Activated CD4-positive, CD25-positive, alpha-beta regulatory T cell treated with anti-CD3 and anti-CD28 coated beads, Interleukin-2, amount 50 U/mL, for 16 hours (primary cell): Measurements from ENCODE around the gene IRF2BP1.

Experiments used
- DNase-seq: peaks from one replicate; pipeline ENCODE4 v3.0.0-alpha.2; 2020; ENCODE audit warnings: low read depth, low spot score

IRF2BP1 gene, protein sequence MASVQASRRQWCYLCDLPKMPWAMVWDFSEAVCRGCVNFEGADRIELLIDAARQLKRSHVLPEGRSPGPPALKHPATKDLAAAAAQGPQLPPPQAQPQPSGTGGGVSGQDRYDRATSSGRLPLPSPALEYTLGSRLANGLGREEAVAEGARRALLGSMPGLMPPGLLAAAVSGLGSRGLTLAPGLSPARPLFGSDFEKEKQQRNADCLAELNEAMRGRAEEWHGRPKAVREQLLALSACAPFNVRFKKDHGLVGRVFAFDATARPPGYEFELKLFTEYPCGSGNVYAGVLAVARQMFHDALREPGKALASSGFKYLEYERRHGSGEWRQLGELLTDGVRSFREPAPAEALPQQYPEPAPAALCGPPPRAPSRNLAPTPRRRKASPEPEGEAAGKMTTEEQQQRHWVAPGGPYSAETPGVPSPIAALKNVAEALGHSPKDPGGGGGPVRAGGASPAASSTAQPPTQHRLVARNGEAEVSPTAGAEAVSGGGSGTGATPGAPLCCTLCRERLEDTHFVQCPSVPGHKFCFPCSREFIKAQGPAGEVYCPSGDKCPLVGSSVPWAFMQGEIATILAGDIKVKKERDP

DNA sequence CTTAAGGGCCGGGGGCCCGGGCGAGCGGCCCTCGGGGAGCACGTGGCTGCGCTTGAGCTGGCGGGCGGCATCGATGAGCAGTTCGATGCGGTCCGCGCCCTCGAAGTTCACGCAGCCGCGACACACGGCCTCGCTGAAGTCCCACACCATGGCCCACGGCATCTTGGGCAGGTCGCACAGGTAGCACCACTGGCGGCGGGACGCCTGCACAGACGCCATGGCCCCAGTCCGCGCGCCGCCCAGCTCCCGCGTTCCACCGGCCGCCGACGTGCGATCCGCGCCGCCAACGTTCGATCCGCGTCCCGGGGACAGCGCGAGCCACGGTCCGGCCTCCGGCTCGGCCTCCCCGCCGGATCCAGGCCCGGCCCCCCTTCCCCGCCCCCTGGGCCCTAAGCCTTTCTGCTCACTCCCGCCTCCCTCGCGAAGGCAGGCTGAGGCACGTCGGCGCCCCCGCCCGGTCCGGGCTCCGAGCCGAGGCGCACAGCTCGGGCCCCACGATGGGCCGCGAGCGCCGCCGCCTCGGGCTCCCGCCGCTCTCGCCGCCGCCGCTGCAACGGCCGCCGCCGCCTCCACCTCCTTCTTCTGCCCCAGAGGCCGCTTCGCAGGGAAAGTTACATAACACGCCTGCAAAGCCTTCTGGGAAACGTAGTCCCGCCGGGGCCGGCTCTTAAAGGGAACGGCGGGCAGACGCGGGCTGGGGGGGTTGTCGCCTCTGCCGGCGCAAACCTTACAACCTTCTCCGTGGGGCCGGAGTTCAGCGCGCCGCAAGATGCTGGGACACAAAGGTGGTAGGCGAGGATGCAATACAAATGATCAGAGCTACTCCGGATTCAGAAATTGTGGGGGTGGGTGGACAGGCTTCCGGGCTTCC is at the start of gene IRF2BP1:
Gene IRF2BP1 (minus strand): TSS at position 586 of the 871 bp plus-strand sequence. CDS start 367 bp downstream, at position 219.
- peak; percentile 80 for DNase-seq

DNA sequence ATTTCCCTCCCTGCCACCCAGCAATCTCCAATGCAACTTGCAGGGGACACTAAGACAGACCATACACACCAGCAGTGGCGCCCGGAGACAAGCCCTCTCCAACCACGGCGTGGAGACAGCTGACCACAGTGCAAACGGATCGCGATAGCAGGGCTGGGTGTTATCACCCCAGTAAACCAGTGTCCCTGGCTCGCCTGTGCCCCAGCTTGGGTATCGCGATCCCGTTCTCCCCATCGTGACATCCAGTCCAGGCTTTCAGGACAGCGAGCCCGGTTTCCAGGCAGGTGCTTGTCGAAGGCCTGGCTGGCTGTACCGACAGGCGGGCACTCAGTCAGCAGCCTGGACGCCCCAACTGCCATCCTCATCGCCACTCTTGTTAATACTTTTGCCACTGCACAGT is 49.3 kb upstream of the IRF2BP1 start:
- DNase-seq = no peak

DNA sequence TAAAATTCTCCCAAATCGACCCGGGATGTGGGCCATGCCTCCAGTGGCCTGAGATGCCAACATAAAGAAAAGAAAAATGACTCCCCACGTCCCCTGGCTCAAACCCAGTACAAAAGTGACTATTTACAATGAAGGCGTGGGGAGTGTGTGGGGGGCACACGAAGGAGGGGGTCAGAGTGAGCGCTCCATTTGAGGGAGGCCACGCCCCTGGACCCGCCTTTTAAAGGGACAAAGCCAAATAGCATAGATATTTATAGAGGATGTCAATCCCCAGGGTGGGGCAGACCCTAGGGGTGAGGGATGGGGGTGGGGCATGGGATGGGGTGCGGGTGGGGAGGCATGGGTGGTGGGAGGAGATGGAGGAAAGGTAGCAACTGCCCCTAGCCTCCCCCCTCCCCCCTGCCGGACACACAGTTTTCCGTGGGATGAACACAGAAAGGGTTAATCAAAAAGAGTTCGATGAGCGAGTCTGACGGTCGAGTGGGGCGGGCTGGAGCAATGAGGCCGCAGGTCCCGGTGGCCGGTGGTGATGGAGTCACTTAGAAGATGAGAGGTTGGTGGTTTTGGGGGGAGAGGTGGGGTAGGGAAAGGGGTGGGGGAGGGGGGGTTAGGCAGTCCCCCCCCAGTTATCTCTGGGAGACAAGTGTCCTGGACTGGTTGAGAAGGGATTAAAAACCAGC is 48.8 kb upstream of the IRF2BP1 start:
- no peak for DNase-seq

DNA sequence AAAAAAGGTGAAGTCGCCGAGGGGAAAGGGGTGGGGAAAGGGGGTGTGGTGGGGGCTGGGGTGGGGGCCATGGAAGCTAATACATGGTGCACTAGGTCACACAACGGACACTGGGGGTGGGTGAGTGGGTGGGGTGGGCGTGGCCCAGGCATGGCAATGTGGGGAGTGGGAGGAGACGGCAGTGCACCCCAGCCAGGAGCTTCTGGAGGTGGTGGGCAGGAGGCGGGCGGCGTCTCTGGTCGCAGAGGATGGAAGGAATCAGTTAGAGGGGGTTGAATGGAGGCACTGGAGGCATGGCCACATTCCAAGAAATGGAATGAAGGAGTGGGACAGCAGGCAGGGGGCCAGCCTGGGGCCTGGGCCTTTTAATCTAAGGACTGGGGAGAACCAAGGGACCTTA is 47.8 kb upstream of the IRF2BP1 start:
- DNase-seq = no peak

DNA sequence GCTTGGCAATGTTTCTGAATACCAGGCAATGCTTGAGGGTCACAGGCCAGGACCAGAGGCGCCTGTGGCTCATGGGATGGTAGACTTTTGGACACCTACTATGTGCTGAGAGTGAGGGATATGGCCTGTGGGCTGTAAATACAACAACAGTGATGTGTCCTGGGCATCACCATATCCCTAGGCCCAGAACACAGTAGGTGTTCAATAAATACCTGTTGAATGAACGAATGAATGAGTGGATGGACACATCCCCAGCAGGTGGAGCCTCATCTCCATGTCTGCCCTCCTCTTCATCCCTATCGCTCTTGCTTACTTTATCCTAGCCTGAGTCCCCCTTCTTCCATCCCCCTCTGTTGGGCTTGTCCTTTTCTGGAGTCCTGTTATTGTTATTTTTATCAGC is 45.1 kb upstream of the IRF2BP1 start:
- no peak for DNase-seq

DNA sequence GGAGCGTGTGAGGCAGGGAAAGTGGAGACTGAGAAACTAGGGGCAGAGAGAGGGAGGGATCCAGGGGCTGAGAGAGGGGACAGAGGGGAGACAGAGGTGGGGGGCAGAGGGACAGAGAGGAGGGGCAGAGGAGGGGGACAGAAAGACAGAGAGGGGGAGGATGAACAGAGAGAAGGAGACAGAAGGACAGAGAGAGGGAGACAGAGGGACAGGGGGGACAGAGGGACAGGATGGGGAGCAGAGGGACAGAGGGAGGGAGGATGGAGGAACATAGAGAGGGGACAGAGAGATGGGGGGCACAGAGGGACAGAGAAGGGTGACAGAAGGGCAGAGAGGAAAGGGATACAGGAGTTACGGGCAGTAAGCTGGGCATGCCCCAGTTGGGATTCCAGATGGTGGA is 43.3 kb upstream of the IRF2BP1 start:
- DNase-seq = no peak

DNA sequence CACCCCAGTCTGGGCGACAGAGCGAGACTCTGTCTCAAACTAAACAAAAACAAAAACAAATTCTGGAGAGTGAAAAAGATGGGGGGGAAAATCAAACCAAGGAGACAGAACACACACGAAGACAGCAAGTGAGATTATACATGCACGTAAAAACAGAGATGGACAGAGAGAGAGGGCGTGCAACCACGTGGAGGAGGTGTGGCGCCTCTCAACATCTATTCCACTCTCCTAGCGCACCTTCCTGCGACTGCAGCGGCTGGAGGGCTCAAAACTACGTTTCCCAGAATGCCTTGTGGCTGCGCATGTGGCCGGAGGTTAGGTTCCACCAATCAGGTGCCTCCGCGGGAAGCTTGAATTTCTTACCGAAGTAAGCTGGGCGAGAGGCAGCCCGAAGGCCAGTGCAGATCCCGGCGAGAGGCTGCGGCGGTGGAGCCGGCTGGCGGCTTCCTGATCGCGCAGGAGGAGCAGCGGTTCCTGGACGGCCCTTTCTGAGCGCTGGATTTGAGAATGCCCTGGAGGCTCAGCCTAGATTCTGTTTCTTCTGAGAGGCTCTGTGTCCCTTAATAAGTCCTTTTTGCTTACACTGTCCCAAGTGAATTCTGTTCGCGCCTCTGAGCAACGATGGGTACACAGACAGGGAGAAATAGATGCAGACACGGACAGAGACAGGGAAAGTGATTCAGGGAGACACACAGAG is 41.8 kb upstream of the IRF2BP1 start:
- peak; percentile 72 for DNase-seq

DNA sequence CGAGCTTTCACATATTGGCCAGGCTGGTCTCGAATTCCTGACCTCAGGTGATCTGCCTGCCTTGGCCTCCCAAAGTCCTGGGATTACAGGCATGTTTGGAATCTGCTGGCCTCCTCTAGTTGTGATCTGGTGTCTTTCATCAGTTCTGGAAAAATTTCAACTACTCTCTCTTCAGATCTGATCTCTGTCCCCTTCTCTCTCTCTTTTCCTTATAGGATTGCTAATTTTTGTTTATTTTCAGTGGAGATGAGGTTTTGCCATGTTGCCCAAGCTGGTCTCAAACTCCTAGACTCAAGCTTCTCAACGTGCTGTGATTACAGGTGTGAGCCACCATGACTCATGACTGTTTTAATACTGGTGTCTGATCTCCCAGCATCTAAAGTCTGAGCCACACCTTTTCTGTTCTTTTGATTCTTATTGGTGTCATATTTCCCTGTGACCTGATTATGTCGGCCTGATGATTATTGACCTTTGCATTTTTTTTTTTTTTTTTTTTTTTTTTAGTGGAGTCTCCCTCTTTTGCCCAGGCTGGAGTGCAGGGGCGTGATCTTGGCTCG is 39.0 kb upstream of the IRF2BP1 start:
- no peak for DNase-seq

DNA sequence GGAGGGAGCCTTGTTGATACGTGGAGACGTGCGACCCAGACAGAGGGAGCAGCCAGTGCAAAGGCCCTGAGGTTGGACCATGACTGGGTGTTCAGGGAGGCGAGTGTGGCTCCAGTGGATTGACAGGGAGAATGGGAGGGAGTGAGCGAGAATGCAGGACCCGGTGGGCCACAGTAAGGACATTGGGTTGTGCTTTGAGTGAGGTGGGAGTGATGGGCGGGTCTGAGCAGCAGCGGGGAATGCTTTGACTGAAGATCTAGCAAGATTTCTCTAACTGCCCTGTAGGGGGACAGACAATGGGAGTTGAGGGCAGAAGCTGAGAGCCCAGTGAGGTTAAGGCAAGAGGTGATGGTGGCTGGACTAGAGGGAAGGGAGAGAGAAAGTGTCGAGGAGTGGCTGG is 36.3 kb upstream of the IRF2BP1 start:
- no peak for DNase-seq

DNA sequence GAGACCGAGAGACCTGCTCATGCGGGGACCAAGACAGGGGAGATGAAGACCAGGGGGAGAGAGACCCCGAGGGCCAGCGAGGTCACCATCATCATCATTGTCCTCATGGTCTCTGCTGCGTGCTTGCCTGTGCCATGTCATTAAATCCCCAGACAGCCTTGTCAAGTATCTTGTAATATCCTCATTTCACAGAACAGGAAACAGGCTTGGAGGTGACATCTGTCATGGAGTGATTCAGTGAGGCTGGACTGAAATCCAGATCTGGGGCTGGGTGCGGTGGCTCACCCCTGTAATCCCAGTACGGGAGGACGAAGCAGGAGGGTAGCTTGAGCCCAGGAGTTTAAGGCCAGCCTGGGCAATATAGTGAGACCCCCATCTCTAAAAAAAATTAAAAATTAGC is 34.5 kb upstream of the IRF2BP1 start:
- no peak for DNase-seq

DNA sequence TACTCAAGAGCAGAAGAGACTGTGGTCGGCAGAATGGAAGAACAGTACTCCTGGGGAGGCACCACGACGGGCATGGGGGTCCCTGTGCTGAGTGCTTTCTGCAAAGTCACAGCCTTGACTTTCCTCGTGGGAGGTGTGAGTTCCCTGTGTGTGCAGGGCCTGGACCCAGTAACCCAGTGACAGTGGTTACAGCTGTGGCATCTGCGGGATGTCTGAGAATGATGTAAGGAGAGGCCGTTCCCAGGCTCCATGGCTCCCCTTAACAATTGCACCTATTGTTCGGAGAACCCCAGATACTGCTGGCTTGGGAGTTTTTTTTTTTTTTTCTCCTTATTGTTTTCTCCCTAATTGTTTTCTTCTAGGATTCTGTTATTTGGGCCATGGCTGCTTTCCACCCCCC is 33.7 kb upstream of the IRF2BP1 start:
- no peak for DNase-seq

DNA sequence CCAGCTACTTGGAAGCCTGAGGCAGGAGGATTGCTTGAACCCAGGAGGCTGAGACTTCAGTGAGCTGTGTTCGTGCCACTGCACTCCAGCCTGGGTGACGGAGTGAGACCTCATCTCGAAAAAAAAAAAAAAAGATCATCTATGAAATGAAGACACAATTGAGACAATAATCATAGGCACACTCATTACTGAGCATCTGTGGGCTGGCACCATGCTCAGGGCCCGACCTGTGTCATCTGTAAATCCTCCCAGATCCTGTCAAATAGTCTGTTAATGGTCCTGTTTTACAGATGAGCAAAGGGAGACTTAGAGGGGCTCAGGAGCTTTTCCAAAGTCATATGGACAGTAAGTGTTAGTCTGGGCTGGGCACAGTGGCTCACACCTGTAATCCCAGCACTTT is 32.8 kb upstream of the IRF2BP1 start:
- DNase-seq = no peak

DNA sequence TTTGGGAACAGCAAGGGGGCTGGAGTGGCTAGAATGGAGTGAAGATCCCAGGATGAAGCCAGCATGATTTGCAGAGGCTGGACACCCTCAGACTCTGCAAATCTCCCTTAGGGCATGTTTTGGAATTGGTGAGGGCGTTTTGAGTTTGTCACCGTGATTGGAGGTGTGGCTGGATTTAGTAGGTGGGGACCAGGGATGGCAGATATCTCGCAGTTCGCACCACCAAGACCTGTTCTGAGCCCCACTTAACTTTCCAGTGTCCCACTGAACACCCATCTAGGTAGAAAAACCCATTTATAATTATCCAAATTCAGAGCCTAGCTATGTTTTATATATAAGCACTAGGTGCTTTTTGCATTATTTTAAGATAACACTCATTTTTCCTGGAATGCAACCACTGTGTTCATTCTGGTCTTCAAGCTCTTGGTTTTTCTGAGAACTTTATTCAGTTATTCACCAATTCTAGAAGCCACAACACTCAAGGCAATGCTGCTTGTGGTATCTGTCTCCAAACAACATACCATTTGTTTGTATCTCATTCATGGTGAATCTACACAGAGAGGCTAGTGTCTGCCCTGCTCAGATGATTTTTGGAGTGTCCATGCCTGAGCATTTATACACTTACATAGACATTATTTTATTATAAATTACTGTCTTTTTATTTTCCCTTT is 31.6 kb upstream of the IRF2BP1 start:
- no peak for DNase-seq

DNA sequence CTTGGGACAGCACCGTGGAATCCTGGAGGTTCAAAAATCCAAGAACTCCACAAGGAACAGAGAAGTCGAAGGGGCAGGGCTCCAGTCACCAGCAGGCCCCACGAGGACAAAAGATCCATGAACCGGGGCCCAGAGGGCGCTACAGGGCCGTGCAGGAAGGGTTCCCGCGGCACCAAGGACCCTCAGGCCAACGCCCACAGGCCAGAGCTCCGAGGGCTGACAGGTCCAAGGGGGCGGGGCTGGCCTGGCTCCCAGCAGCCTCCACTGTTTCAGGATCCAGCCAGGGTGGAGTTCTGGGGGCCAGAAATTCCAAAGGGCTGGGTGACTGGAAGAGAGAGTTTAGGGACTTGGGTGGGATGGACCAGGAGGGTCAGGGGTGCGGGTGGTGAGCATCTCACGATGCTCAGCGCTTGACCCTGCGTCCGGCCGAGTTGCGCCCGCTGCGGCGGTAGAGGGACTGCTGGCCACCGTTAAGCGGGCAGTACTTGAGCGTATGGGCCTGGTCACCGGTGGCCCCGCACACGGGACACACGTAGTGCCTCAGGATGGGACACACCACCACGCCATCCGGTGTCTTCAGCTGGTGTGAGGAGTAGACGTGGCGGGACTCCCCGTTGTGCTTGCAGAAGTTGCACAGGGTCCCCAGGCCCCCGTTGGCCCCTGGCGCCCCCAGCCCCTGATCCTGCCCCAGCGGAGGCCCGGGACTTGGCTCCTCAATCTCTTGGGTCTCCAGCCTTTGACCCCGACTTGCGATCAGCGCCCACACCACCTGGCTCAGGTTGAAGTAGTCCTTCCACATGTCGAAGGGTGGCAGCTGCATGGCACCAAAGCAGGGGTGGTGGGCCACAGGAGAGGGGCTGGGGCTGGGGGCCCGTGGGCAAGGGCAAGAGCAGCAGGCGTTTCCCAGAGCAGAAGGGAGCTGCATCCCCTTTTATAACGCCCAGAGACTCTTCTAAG is 28.2 kb upstream of the IRF2BP1 start, which contains the start of gene NANOS2:
Gene NANOS2 (minus strand): TSS at position 905 of the 957 bp plus-strand sequence. CDS start 85 bp downstream, at position 820.
- DNase-seq = no peak

DNA sequence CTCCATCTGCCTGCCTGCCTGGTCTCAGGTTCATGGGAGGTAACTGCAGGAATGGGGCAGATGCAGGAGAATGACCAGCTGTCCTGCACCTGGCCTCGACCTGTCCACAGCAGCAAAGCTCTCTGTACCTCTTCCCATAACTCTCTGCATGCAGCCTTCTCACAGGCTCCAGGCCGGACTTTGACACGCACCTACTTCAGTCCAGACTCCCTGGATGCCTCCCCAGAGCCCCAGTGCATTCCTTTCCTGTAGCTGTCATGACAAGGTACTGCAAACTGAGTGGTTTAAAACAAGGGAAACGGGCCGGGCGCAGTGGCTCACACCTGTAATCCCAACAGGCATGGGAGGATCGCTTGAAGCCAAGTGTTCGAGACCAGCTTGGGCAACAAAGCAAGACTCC is 25.4 kb upstream of the IRF2BP1 start:
- DNase-seq = no peak

DNA sequence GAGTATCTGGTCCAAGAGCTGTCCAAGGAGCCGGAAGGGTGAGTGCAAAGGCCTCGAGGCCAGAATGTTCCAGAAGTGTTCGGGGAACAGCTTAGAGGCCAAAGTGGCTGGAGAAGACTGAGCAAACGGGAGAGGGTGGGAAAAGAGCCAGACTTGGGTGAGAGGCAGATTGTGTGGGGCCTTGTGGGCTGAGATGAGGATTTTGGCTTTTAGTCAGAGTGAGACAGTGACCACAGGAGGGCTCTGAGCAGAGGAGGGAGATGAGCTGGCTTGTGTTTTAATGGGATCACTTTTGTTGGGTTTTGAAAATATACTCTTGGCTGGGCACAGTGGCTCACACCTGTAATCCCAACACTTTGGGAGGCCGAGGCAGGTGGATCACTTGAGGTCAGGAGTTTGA is 23.0 kb upstream of the IRF2BP1 start:
- DNase-seq = no peak

DNA sequence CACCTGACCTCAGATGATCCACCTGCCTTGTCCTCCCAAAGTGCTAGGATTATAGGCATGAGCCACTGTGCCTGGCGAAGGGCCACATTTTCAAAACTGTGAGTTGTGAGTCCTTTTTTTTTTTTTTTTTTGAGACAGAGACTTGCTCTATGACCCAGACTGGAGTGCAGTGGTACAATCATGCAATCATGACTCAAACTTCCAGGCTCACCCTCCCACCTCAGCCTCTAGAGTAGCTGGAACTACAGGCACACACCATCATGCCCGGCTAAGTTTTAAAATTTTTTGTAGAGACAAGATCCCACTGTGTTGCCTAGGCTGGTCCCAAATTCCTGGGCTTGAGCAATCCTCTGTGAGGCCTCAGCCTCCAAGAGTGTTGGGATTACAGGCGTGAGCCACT is 20.3 kb upstream of the IRF2BP1 start:
- no peak for DNase-seq

DNA sequence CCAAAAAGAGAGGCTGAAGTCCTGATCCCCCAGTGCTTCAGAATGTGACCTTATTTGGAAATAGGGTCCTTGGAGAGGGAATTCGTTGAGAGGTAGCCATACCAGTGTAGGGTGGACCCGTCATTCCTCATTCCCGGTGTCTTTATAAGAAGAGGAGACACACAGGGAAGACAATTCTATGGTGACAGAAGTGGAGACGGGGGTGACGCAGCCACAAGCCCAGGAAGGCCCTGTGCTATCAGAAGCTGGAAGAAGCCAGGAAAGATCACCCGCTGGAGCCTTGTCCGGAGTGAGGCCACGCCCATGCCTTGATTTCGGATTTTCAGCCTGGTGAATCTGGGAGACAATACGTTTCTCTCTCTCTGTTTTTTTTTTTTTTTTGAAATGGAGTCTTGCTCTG is 19.1 kb upstream of the IRF2BP1 start:
- no peak for DNase-seq
